ENCODE results near the gene SIM1. TPM values are rescaled to one million over a fixed set of nuclear protein-coding genes. Genes with fewer than 3 reads are reported as not detected.
A peak's percentile ranks its signal among the peaks of the same experiment; 100 is the strongest.

Gene SIM1
- total and polyA plus RNA-seq, 2 experiments from 2014 or later = 0.30 TPM; not detected in 1

GRCh38 chr6:100460650-100461204 is 4.0 kb downstream of the SIM1 start:
- Histone ChIP-seq H3K9me2 (replicated peaks; ENCODE audit: insufficient read depth) (no peaks in the 10 kb centered on the region), H3K27ac (no peak overlapping the region), H3K4me3 (no peak overlapping the region), H3K79me2 (no peaks in the 10 kb centered on the region), H3K4me2 (no peak overlapping the region), H3K36me3 (replicated peaks; ENCODE audit: insufficient read depth, low read depth) (no peaks in the 10 kb centered on the region), H2AFZ (no peak overlapping the region), H3K4me1 (ENCODE audit: insufficient read depth) (peaks cover 12% of the 10 kb centered on the region), H3K9me3 (ENCODE audit: low read depth) (no peaks in the 10 kb centered on the region), H3K27me3 (peaks cover 100% of the 10 kb centered on the region), H4K20me1 (ENCODE audit: insufficient read depth, poor library complexity, severe bottlenecking) (no peaks in the 10 kb centered on the region)
- TF ChIP-seq EZH2phosphoT487 (IDR thresholded peaks at IDR 0.05; ENCODE audit: low read depth, severe bottlenecking, unreplicated experiment) (no peak), EZH2 (IDR thresholded peaks at IDR 0.05; ENCODE audit: borderline replicate concordance) (no peak)
- TF ChIP-seq, protein P1, sequence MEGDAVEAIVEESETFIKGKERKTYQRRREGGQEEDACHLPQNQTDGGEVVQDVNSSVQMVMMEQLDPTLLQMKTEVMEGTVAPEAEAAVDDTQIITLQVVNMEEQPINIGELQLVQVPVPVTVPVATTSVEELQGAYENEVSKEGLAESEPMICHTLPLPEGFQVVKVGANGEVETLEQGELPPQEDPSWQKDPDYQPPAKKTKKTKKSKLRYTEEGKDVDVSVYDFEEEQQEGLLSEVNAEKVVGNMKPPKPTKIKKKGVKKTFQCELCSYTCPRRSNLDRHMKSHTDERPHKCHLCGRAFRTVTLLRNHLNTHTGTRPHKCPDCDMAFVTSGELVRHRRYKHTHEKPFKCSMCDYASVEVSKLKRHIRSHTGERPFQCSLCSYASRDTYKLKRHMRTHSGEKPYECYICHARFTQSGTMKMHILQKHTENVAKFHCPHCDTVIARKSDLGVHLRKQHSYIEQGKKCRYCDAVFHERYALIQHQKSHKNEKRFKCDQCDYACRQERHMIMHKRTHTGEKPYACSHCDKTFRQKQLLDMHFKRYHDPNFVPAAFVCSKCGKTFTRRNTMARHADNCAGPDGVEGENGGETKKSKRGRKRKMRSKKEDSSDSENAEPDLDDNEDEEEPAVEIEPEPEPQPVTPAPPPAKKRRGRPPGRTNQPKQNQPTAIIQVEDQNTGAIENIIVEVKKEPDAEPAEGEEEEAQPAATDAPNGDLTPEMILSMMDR (IDR thresholded peaks at IDR 0.05; ENCODE audit: poor library complexity) = no peak
- DNase-seq (ENCODE audit: low spot score) = no peak
- 4% methylated on average over 9 of the region's 9 CpGs for WGBS (ENCODE audit: low lambda C conversion rate, missing lambda C conversion rate)

DNA sequence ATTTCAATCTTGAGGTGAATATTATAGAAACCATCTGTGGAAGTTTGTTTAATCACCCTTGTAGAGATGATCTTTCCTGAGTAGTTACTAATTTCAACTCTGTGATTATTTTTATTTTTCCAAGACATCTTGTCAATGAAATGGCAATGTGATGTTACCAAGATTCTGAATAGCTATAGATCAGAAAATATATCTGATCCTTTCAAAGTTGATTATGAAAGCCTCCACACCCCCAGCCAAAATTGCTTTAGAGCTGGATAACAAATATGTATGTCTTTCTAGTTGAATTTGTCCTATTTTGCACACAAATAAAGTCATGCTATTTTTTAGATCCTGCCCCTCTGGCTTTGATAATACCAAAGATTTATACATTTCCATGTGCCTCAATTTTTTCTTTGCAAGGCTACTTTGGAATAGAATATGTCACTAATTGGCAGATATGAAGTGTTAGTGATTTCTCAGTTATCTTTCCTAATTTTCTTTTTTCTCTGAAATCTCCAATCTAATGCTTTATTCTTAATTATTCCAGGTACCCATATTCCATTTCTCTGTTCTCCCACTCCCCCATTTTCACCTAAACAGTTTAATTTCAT is 5.0 kb downstream of the SIM1 start:
- Histone ChIP-seq H3K36me3 (replicated peaks; ENCODE audit: insufficient read depth, low read depth) (no peaks in the 10 kb centered on the region), H2AFZ (no peak overlapping the region), H3K9me2 (replicated peaks; ENCODE audit: insufficient read depth) (no peaks in the 10 kb centered on the region), H3K4me2 (no peak overlapping the region), H4K20me1 (ENCODE audit: insufficient read depth, poor library complexity, severe bottlenecking) (no peaks in the 10 kb centered on the region), H3K79me2 (no peaks in the 10 kb centered on the region), H3K4me1 (ENCODE audit: insufficient read depth) (peaks cover 15% of the 10 kb centered on the region), H3K27ac (no peak overlapping the region), H3K4me3 (no peak overlapping the region), H3K27me3 (peaks cover 100% of the 10 kb centered on the region), H3K9me3 (ENCODE audit: low read depth) (no peaks in the 10 kb centered on the region)
- no peak for TF ChIP-seq EZH2 (IDR thresholded peaks at IDR 0.05; ENCODE audit: borderline replicate concordance)
- TF ChIP-seq, protein P1 (IDR thresholded peaks at IDR 0.05; ENCODE audit: poor library complexity) = no peak
- no peak for TF ChIP-seq EZH2phosphoT487 (IDR thresholded peaks at IDR 0.05; ENCODE audit: low read depth, severe bottlenecking, unreplicated experiment)
- DNase-seq (ENCODE audit: low spot score) = no peak

DNA sequence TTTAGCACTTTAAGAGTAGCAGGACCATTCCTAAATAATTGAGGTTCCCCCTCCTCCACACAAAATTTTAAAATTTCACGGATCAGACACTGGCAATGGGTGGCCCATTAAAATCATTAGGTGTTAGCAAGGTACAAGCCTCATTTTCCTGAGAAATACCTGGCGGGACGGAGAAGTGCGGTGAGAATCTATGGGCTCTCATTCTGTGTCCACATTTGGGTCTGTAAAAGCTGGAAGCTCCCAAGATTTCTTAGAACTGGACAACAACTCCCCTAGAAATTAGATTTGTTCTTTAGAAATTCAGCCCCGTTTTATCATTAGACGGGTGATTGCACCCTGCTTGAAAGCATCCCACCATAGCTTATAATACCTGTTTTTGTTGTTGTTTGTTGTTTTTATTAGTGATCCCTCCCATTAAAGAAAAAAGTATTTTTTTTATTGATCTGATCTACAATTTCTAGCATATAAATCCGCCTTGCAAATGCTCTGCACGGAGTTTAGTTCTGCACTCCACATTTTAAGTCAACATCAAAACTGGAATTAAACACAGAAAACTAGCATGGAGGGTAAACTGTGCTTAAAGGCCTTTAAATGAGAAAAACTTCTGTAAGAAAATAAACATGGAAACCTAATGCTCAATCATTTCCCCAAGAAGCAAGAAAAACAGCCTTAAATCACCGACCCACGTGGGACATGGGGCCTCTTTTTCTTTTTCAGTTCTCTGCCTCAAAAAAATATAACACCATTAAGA is 5.7 kb downstream of the SIM1 start:
- 19% methylated on average over 10 of the region's 10 CpGs for WGBS (ENCODE audit: low lambda C conversion rate, missing lambda C conversion rate)
- TF ChIP-seq, protein P1 (IDR thresholded peaks at IDR 0.05; ENCODE audit: poor library complexity) = no peak
- TF ChIP-seq EZH2 (IDR thresholded peaks at IDR 0.05; ENCODE audit: borderline replicate concordance) = peak; percentile 34
- H3K9me2 ChIP-seq (replicated peaks; ENCODE audit: insufficient read depth) = no peaks in the 10 kb centered on the region
- no peak overlapping the region for H3K4me3 ChIP-seq
- no peaks in the 10 kb centered on the region for H4K20me1 ChIP-seq (ENCODE audit: insufficient read depth, poor library complexity, severe bottlenecking)
- no peak overlapping the region for H3K27ac ChIP-seq
- H3K4me1 ChIP-seq (ENCODE audit: insufficient read depth) = peaks cover 8% of the 10 kb centered on the region
- H3K36me3 ChIP-seq (replicated peaks; ENCODE audit: insufficient read depth, low read depth) = no peaks in the 10 kb centered on the region
- peaks cover 100% of the 10 kb centered on the region for H3K27me3 ChIP-seq
- H3K79me2 ChIP-seq = no peaks in the 10 kb centered on the region
- no peaks in the 10 kb centered on the region for H3K9me3 ChIP-seq (ENCODE audit: low read depth)
- no peak for DNase-seq (ENCODE audit: low spot score)
- no peak overlapping the region for H2AFZ ChIP-seq
- no peak overlapping the region for H3K4me2 ChIP-seq

All from hepatocyte (in vitro differentiated cells).